IPS-11a (cell line): ENCODE data around the gene MED22.
"Not testable (repeated sequence)": the region's sequence is repeated elsewhere in the genome, so short reads cannot be mapped to it uniquely, and the experiment has no call there.

ENCODE experiments used
- H3K4me3 ChIP-seq: one replicate; pipeline ENCODE4 v1.5.1; 2013; ENCODE audit warnings: low read depth, low read length, control low read depth

Gene MED22

GRCh38 chr9:133339641-133340040 is 8.3 kb downstream of the MED22 start:
- H3K4me3 ChIP-seq: no peak overlapping the region

- peak within 1 kb of the TSS; percentile 93 for H3K4me3 ChIP-seq
Measured at GRCh38 chr9:133335924-133336811, 11.8 kb downstream of the MED22 start, which contains the start of gene SURF6. SURF6 (minus strand) TSS chr9:133336188; CDS start chr9:133336132, 56 bp downstream.

- peak overlapping the region; percentile 93 for H3K4me3 ChIP-seq
Measured at GRCh38 chr9:133334888-133335287, 13.0 kb downstream of the MED22 start.

- H3K4me3 ChIP-seq: no peak overlapping the region
Measured at GRCh38 chr9:133334161-133334560, 13.8 kb downstream of the MED22 start.

GRCh38 chr9:133333566-133333965 is 14.4 kb downstream of the MED22 start:
- H3K4me3 ChIP-seq: no peak overlapping the region

- H3K4me3 ChIP-seq: no peak overlapping the region
Measured at GRCh38 chr9:133333011-133333410, 14.9 kb downstream of the MED22 start.

- H3K4me3 ChIP-seq: no peak overlapping the region
Measured at GRCh38 chr9:133332381-133332730, 15.6 kb downstream of the MED22 start.

- H3K4me3 ChIP-seq: no peak overlapping the region
Measured at GRCh38 chr9:133331641-133332380, 16.1 kb downstream of the MED22 start.

- H3K4me3 ChIP-seq: no peak overlapping the region
Measured at GRCh38 chr9:133331221-133331620, 16.7 kb downstream of the MED22 start.

GRCh38 chr9:133329306-133330156 is 18.4 kb downstream of the MED22 start:
- not testable (repeated sequence) for H3K4me3 ChIP-seq

- no peak overlapping the region for H3K4me3 ChIP-seq
Measured at GRCh38 chr9:133327834-133328484, 20.0 kb downstream of the MED22 start.

GRCh38 chr9:133327021-133327420 is 20.9 kb downstream of the MED22 start:
- not testable (repeated sequence) for H3K4me3 ChIP-seq

GRCh38 chr9:133323991-133324703 is 23.8 kb downstream of the MED22 start:
- H3K4me3 ChIP-seq: no peak overlapping the region

GRCh38 chr9:133323211-133323610 is 24.7 kb downstream of the MED22 start:
- H3K4me3 ChIP-seq: no peak overlapping the region

GRCh38 chr9:133322701-133323100 is 25.2 kb downstream of the MED22 start:
- no peak overlapping the region for H3K4me3 ChIP-seq

- H3K4me3 ChIP-seq: no peak overlapping the region
Measured at GRCh38 chr9:133321411-133321935, 26.5 kb downstream of the MED22 start.

GRCh38 chr9:133320421-133320881 is 27.5 kb downstream of the MED22 start:
- no peak overlapping the region for H3K4me3 ChIP-seq

- not testable (repeated sequence) for H3K4me3 ChIP-seq
Measured at GRCh38 chr9:133317551-133317950, 30.4 kb downstream of the MED22 start.

GRCh38 chr9:133315997-133316396 is 31.9 kb downstream of the MED22 start:
- H3K4me3 ChIP-seq: no peak overlapping the region

- H3K4me3 ChIP-seq: no peak overlapping the region
Measured at GRCh38 chr9:133309608-133310007, 38.3 kb downstream of the MED22 start.
